ENCODE data around the gene TEC. TPM values are rescaled to one million over a fixed set of nuclear protein-coding genes. Genes with fewer than 3 reads are reported as not detected.
"Not testable (repeated sequence)": the region's sequence is repeated elsewhere in the genome, so short reads cannot be mapped to it uniquely, and the experiment has no call there.

Gene TEC
- total RNA-seq, 2 experiments from 2014 or later = 2.8 TPM

GRCh38 chr4:48188390-48188789 lies 81.2 kb downstream of the TEC start:
- intact Hi-C loops (cut with DNase I, micrococcal nuclease) = no loop called here
- no peak for DNase-seq
- Mint-ChIP-seq H3K27me3 (no peaks in the 10 kb centered on the region), H3K4me1 (ENCODE audit: low read depth) (no peaks in the 10 kb centered on the region), H3K36me3 (ENCODE audit: low read depth) (no peaks in the 10 kb centered on the region), H3K9me3 (no peaks in the 10 kb centered on the region), H3K4me3 (no peak overlapping the region), H3K27ac (no peak overlapping the region)
- TF ChIP-seq CTCF (IDR thresholded peaks at IDR 0.05) = no peak
- CTCF ChIA-PET = no interaction called here
- POLR2A ChIA-PET = no interaction called here
- H3K9me3 ChIP-seq (ENCODE audit: control insufficient read depth in 1 of 2, insufficient read depth in 1 of 2, low read length in 2 of 2) = peaks cover 0 to 4% of the 10 kb centered on the region in 2 experiments
- no peaks in the 10 kb centered on the region for H3K4me1 ChIP-seq (ENCODE audit: insufficient read depth, low read length)
- H3K36me3 ChIP-seq (ENCODE audit: insufficient read depth, low read length) = no peaks in the 10 kb centered on the region
- ATAC-seq (ENCODE audit: poor library complexity) = no peak
- H3K27me3 ChIP-seq (ENCODE audit: control insufficient read depth in 1 of 2, insufficient read depth in 2 of 2, low read length in 2 of 2) = no peaks in the 10 kb centered on the region
- H3K27ac ChIP-seq (ENCODE audit: low read depth in 1 of 2, low read length in 2 of 2) = no peak overlapping the region
- no peak overlapping the region for H3K4me3 ChIP-seq (ENCODE audit: low read length)

GRCh38 chr4:48187813-48188212 lies 81.8 kb downstream of the TEC start:
- intact Hi-C loops (cut with DNase I, micrococcal nuclease) = no loop called here
- no peak for ATAC-seq (ENCODE audit: poor library complexity)

GRCh38 chr4:48187066-48187465 lies 82.6 kb downstream of the TEC start:
- ATAC-seq (ENCODE audit: poor library complexity); H3K4me3 Mint-ChIP-seq; H3K4me1 ChIP-seq (ENCODE audit: insufficient read depth, low read length); H3K27me3 ChIP-seq (ENCODE audit: control insufficient read depth in 1 of 2, insufficient read depth in 2 of 2, low read length in 2 of 2); H3K9me3 ChIP-seq (ENCODE audit: control insufficient read depth in 1 of 2, insufficient read depth in 1 of 2, low read length in 2 of 2); H3K9me3 Mint-ChIP-seq; H3K36me3 ChIP-seq (ENCODE audit: insufficient read depth, low read length); H3K27ac ChIP-seq (ENCODE audit: low read depth in 1 of 2, low read length in 2 of 2); CTCF ChIA-PET; H3K27ac Mint-ChIP-seq; intact Hi-C loops (cut with DNase I, micrococcal nuclease); DNase-seq; H3K4me1 Mint-ChIP-seq (ENCODE audit: low read depth); H3K4me3 ChIP-seq (ENCODE audit: low read length); H3K27me3 Mint-ChIP-seq; H3K36me3 Mint-ChIP-seq (ENCODE audit: low read depth); POLR2A ChIA-PET: not testable (repeated sequence)

More at GRCh38 chr4:48187813-48188212, 81.8 kb downstream of the TEC start:
- no peak for DNase-seq
- peaks cover 0 to 4% of the 10 kb centered on the region in 2 experiments for H3K9me3 ChIP-seq (ENCODE audit: control insufficient read depth in 1 of 2, insufficient read depth in 1 of 2, low read length in 2 of 2)
- no peak overlapping the region for H3K4me3 ChIP-seq (ENCODE audit: low read length)
- Mint-ChIP-seq H3K4me3 (no peak overlapping the region), H3K36me3 (ENCODE audit: low read depth) (no peaks in the 10 kb centered on the region), H3K27ac (no peak overlapping the region), H3K9me3 (no peaks in the 10 kb centered on the region), H3K4me1 (ENCODE audit: low read depth) (no peaks in the 10 kb centered on the region), H3K27me3 (no peaks in the 10 kb centered on the region)
- H3K36me3 ChIP-seq (ENCODE audit: insufficient read depth, low read length) = no peaks in the 10 kb centered on the region
- no peak overlapping the region for H3K27ac ChIP-seq (ENCODE audit: low read depth in 1 of 2, low read length in 2 of 2)
- ChIA-PET POLR2A (no interaction called here), CTCF (no interaction called here)
- TF ChIP-seq CTCF (IDR thresholded peaks at IDR 0.05) = no peak
- no peaks in the 10 kb centered on the region for H3K27me3 ChIP-seq (ENCODE audit: control insufficient read depth in 1 of 2, insufficient read depth in 2 of 2, low read length in 2 of 2)
- H3K4me1 ChIP-seq (ENCODE audit: insufficient read depth, low read length) = no peaks in the 10 kb centered on the region

GRCh38 chr4:48186394-48186793 lies 83.2 kb downstream of the TEC start:
- H3K27me3 ChIP-seq (ENCODE audit: control insufficient read depth in 1 of 2, insufficient read depth in 2 of 2, low read length in 2 of 2); CTCF ChIA-PET; POLR2A ChIA-PET; H3K27me3 Mint-ChIP-seq; H3K27ac ChIP-seq (ENCODE audit: low read depth in 1 of 2, low read length in 2 of 2); DNase-seq; H3K4me3 ChIP-seq (ENCODE audit: low read length); intact Hi-C loops (cut with DNase I, micrococcal nuclease); H3K9me3 ChIP-seq (ENCODE audit: control insufficient read depth in 1 of 2, insufficient read depth in 1 of 2, low read length in 2 of 2); H3K36me3 ChIP-seq (ENCODE audit: insufficient read depth, low read length); H3K4me1 ChIP-seq (ENCODE audit: insufficient read depth, low read length); H3K27ac Mint-ChIP-seq; H3K4me1 Mint-ChIP-seq (ENCODE audit: low read depth); H3K36me3 Mint-ChIP-seq (ENCODE audit: low read depth); ATAC-seq (ENCODE audit: poor library complexity); H3K4me3 Mint-ChIP-seq; H3K9me3 Mint-ChIP-seq: not testable (repeated sequence)
